Measurements from ENCODE around the gene SMURF1.
A peak's percentile ranks its signal among the peaks of the same experiment; 100 is the strongest.

SMURF1 gene

GRCh38 chr7:99004216-99004615 is 139.7 kb downstream of the SMURF1 start:
- no peak for DNase-seq

- DNase-seq, result no peak
These were observed 140.5 kb downstream of the SMURF1 start for GRCh38 chr7:99003419-99003818.

GRCh38 chr7:99002827-99003212 is 141.1 kb downstream of the SMURF1 start:
- DNase-seq, result no peak

GRCh38 chr7:99002148-99002826 is 141.6 kb downstream of the SMURF1 start:
- DNase-seq, result no peak

GRCh38 chr7:99001482-99002147 is 142.3 kb downstream of the SMURF1 start:
- peak; percentile 57 for DNase-seq

GRCh38 chr7:99000904-99001465 is 142.9 kb downstream of the SMURF1 start:
- DNase-seq, result peak; percentile 62

GRCh38 chr7:99000196-99000903 is 143.6 kb downstream of the SMURF1 start:
- no peak for DNase-seq

GRCh38 chr7:98998821-98999725 is 144.8 kb downstream of the SMURF1 start:
- DNase-seq, result no peak

- no peak for DNase-seq
These were observed 146.1 kb downstream of the SMURF1 start for GRCh38 chr7:98997846-98998245.

- DNase-seq, result no peak
These were observed 147.8 kb downstream of the SMURF1 start for GRCh38 chr7:98996150-98996552.

- DNase-seq, result no peak
These were observed 148.3 kb downstream of the SMURF1 start for GRCh38 chr7:98995523-98996149.

GRCh38 chr7:98995111-98995510 is 148.8 kb downstream of the SMURF1 start:
- no peak for DNase-seq

- no peak for DNase-seq
These were observed 149.6 kb downstream of the SMURF1 start for GRCh38 chr7:98994046-98994944.

GRCh38 chr7:98993024-98993897 is 150.6 kb downstream of the SMURF1 start:
- DNase-seq, result no peak

- no peak for DNase-seq
These were observed 151.8 kb downstream of the SMURF1 start for GRCh38 chr7:98992076-98992475.

GRCh38 chr7:98991141-98991540 is 152.8 kb downstream of the SMURF1 start:
- DNase-seq, result no peak

- DNase-seq, result no peak
These were observed 153.6 kb downstream of the SMURF1 start for GRCh38 chr7:98990356-98990755.

GRCh38 chr7:98988641-98989040 is 155.3 kb downstream of the SMURF1 start:
- no peak for DNase-seq

GRCh38 chr7:98985945-98986344 is 158.0 kb downstream of the SMURF1 start:
- DNase-seq, result no peak

- no peak for DNase-seq
These were observed 158.5 kb downstream of the SMURF1 start for GRCh38 chr7:98985406-98985805.
